Stimulated activated CD4-positive, alpha-beta T cell treated with anti-CD3 and anti-CD28 coated beads, Interleukin-12 subunit alpha, Interleukin-12 subunit beta, amount 100 ng/mL, for 24 hours (primary cell): ENCODE results near the gene TESK1.
"Not testable (repeated sequence)": the region's sequence is repeated elsewhere in the genome, so short reads cannot be mapped to it uniquely, and the experiment has no call there.

Source experiments
- DNase-seq, 2 experiments: peaks; one replicate each; pipeline ENCODE4 v3.0.0-alpha.2; 2020; ENCODE audit warnings: low read depth in 2 of 2

Gene TESK1

DNA sequence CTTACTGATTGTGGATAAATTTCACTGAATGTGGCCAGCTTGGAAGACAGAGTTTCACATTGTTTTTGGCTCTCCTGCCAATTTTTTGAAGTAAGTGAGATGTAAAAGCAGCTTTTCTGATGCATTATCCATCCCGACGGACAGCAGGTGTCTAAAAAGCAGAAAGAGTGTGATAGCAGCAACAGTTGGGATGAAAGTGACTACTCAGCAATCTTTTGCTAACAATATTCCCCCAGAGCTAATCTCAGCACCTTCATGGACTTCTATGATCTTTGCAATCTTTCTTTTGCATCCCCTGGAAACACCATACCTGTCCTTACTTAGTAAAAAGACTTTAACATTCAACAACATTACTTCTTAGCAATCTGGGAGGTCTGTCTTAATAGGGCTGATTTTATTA is 7.8 kb downstream of the TESK1 start:
- DNase-seq, result no peak

GRCh38 chr9:35615981-35616680 is 11.1 kb downstream of the TESK1 start:
- no peak for DNase-seq

DNA sequence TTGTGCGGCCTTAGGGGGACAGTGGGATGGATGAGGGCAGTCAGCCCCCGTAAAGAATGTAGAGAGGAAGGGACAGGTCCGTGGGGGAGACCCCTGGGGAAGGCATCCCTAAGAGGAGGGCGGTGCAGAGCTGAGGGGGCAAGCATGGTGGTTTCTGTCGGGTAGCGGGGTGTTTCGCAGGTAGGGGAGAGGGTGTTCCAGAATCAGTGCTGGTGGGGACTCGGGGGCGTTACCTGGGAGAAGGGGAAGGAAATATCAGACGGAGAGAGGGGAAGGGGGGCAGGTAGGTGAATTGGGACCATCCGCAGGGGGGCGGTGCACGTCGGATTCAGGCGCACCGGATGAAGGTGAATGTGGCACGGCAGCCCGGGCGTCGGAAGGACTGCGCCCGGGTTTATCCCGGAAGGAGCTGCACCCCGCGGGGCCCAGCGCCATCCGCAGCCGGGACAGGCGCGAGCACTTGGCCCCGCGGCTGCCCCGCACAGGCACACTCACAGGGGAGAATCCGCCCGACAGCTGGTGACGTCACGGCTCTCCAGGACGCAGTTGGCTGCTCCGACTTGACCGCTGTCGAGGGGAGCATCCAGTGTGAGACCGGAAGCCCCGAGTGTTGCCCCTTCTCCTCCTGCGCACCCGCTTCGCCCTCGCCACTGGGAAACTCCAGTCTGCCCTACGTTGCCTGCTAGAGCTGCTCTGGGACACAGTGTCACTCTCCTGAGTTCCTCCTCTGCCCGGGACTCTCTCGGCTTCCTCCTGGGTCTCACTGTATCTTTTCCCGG is 11.8 kb downstream of the TESK1 start:
- peak; percentile 25 to 60 for DNase-seq

DNA sequence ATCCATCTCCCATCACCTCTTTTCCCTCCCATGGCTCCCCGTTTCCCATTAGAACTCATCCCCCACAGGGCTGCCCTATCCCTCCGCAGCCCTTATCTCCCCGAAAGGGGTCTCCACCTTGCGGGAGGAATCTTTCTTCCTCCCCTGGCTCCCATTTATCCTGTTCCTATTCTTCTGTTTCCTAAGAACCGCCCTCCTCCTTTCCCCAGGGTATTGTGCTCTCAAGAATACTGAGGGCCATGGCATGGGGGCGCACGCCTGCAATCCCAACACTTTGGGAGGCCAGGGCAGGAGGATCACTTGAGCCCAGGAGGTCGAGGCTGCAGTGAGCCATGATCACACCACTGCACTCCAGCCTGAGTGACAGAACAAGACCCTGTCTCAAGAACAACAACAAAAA is 12.5 kb downstream of the TESK1 start:
- DNase-seq, result no peak

- no peak for DNase-seq
Observed at GRCh38 chr9:35618325-35618727, 13.3 kb downstream of the TESK1 start, which contains the start of gene CD72. Gene CD72, minus strand, starts transcription at chr9:35618413. Its CDS starts 110 bp downstream, at chr9:35618303.

GRCh38 chr9:35618854-35619799 is 14.1 kb downstream of the TESK1 start:
- peak in 1 of 2 experiments; percentile 31 for DNase-seq

GRCh38 chr9:35619800-35620158 is 14.7 kb downstream of the TESK1 start:
- DNase-seq, result no peak

DNA sequence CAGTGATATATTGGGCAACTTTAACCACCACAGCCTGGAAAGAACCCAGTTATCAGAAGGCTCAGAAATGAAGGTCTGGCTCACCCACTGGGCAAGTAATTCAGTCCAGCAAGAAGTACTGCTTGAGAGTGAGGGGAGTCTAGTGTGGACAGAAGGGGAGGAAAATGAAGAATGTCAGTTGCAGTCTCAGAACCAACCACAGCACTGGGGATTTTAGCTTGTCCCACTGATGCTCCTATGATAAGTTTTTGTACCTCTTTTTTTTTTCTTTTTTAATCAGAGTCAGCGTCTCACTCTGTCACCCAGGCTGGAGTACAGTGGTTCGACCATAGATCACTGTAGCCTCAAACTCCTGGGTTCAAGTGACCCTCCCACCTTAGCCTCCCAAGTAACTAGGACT is 22.5 kb downstream of the TESK1 start:
- no peak for DNase-seq

DNA sequence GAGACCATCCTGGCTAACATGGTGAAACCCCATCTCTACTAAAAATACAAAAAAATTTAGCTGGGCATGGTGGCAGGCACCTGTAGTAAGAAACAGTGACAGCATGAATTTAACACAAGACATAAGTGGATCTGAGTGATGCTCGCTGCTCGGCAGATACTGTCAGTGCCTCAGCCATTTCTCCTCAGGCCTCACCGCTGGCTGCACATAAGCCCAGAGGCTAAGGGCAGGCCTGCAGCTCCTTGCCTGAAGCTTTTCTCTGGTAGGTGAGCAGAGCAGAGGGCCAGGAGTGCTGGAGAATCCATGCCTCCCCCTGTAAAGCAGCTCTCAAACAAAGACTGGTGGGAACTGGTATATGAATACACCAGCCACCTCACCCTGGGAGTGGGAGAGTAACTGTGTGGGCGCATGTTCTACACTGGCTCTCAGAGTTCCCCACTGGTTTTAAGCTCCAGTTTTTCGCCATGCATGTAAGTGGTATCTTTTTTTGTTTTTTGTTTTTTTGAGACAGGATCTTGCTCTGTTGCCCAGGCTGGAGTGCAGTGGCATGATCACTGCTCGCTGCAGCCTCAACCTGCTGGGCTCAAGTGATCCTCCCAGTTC is 23.4 kb downstream of the TESK1 start:
- DNase-seq, result no peak

DNA sequence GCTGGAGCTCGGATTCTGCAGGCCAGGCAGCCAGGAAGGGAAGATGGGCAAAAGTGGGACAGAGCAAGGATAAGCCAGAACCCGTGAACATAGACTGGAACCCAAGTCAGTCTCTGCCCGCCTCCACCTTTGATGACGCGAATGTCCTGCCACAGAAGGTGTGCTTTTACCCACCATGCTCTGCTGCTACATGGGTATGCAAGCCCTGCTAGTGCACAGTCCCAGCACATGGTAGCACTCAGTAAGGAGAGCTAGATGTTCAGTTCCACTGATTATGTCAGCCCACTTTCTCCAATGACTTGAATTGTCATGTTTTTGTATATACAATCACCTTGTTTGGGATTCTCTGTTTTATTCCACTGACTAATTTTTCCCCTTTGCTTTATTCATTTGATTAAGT is 24.5 kb downstream of the TESK1 start:
- no peak for DNase-seq

DNA sequence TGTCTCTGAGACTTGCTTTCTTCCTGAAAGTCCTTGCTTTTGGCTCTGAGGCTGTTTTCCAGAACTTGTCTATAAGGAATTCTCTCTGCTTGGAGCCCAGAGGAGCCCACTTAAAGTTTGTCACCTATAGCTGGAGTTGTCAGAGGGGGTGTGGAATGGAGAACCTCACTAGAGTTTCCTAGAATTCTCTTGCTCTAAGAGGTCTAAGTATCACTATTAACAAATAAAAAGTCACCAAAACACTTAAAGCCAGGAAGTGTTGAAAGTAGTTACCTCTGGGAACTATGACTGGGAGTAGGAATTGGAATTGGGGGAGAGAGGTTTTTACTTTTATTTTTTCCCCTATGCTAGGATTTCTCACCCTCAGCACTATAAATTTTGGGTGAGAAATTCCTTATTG is 30.7 kb downstream of the TESK1 start:
- DNase-seq, result no peak

DNA sequence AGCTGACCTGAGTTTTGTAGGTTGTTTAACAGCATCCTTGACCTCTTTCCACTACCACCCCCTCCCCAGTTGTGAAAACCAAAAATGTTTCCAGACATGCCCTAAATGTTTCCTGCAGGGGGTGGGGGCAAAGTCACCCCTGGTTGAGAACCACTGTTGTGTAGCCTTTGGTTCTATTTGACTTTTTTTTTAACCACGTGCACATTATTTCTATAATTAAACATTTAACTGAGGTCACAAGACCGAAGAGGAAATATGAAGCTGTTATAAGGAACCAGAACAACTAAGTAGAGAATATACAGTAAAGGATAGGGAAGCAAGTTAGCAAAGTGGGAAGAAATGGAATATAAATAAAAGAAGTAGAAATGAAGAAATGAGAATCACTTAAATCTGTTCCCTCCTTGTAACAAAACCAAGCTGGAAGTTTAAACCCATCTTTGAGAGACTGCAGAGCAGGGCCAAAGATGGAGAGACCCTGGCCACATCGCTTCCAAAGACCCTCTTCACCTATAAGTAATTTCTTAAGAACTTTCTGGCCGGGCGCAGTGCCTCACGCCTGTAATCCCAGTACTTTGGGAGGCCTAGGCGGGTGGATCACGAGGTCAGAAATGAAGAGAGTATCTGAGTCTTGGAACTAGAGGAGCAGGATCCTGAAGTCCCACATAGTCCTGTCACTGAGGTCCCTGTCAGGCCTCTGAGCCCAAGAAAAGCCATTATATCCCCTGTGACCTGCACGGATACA is 31.2 kb downstream of the TESK1 start:
- DNase-seq, result no peak

GRCh38 chr9:35636877-35637246 is 31.8 kb downstream of the TESK1 start:
- DNase-seq, result not testable (repeated sequence)

DNA sequence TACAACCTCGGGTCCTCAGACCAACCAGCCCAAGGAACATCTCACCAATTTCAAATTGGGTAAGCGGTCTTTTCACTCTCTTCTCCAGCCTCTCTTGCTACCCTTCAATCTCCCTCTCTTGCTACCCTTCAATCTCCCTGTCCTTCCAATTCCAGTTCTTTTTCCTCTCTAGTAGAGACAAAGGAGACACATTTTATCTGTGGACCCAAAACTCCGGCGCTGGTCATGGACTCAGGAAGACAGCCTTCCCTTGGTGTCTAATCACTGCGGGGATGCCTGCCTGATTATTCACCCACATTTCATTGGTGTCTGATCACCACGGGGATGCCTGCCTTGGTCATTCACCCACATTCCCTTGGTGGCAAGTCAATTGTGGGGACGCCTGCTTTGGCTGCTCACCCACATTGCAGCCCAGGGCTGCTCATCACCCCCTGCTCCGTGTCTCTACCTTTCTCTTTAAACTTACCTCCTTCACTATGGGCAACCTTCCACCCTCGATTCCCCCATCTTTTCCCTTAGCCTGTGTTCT is 32.4 kb downstream of the TESK1 start:
- not testable (repeated sequence) for DNase-seq

DNA sequence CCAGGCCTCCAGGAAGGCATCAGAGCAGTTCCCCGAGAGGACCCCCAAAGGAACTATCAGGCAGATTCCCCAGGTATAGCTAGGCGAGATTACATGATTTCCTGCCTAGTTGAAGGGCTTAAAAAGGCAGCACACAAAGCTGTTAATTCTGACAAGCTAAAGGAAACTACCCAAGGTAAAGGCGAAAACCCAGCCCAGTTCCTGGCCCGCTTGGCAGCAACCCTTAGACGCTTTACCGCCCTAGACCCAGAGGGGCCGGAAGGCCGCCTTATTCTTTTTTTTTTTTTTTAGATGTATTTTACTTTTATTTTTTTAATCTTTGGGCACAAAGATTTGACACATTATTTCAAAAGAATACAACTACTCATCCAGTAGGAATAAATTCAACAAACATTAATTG is 33.7 kb downstream of the TESK1 start:
- DNase-seq, result not testable (repeated sequence)

- not testable (repeated sequence) for DNase-seq
Observed at GRCh38 chr9:35639225-35639624, 34.2 kb downstream of the TESK1 start.

GRCh38 chr9:35639631-35640030 is 34.6 kb downstream of the TESK1 start:
- no peak for DNase-seq

DNA sequence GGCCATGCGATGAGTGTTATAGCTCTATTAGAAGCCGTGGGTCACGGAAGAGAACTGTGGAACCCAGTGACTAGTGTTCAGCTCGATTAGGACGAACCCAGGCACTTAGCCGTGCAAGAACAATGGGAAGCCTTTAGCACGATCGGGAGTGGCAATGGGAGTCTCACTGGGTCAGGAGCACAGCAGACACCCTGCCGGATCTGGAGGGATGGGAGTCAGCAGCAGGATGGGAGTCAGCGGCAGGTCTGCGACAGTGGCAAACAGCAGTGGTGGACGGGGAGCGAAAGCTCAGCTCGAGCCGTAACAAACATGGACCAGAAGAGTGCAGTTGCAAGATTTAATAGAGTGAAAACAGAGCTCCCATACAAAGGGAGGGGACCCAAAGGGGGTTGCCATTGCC is 35.4 kb downstream of the TESK1 start:
- DNase-seq, result not testable (repeated sequence)

DNA sequence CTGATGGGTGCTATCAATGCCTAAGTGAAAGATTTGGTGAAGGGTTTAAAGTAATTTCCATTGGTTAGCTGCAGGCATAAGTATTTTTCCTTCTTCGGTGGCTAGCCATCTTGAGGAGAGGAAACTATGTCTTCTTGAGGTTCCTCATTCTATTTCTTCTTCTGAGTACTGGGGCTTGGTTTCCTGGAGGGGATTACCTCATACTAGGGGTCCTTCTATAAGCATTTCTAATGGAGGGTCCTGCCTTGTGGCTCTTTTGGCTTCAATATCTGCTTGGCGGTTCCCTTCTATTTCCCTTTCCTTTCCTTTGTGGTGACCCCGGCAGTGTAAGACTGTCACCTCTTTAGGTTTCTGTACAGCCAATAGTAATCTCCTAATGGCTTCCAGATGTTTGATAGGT is 36.4 kb downstream of the TESK1 start:
- not testable (repeated sequence) for DNase-seq

GRCh38 chr9:35643046-35643445 is 38.0 kb downstream of the TESK1 start:
- no peak for DNase-seq

GRCh38 chr9:35645736-35646135 is 40.7 kb downstream of the TESK1 start:
- DNase-seq, result not testable (repeated sequence)
